Measurements from ENCODE around the gene CAPZB. TPM values are rescaled to one million over a fixed set of nuclear protein-coding genes. Genes with fewer than 3 reads are reported as not detected.
A peak's percentile ranks its signal among the peaks of the same experiment; 100 is the strongest.

The CAPZB gene
- total RNA-seq, 2 donors from 2014 or later = 336 to 373 TPM

DNA sequence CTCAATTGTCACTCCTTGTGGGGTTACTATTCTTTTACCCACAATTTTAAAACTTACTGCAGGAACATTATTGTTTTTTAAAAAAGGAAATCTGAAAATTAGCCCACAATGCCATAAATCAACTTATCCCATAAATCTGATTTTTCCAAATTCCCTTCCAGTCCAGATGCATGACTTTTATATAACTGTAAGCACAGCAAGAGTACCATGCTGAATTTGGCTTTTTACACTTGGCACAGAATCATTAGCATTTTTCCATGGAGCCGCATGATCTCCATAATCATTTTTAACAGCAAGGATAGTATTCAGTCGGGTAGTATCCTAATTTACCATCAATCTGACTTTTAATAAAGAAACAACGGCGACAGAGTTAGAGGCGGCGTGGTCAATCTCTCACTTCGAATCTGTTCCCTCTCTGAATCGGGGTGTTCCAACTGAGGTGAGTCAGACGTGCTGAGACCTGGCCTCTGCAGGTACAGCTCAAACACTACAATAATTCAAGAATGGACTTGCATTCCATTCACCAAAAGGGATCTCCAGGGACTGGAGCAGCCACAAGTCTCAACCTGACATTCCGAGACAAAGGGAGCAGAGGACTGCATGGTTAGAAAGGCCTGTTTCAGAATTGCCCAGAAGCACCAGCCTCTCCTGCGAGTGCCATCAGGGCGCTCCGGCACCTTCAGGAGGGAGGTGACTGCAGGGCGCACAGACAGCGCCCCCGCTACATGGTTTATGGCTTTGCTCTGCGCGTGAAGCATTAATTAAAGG is 124.3 kb downstream of the CAPZB start:
- DNase-seq (no peak), ATAC-seq (replicated peaks in 1 of 2) (peak in 1 of 2 donors; percentile 30)
- Mint-ChIP-seq H3K36me3 (ENCODE audit: insufficient read depth in 2 of 2) (no peaks in the 10 kb centered on the region), H3K4me3 (peak overlapping the region; percentile 8 to 27), H3K9me3 (no peaks in the 10 kb centered on the region), H3K4me1 (ENCODE audit: low read depth) (peaks cover 28% of the 10 kb centered on the region), H3K27ac (peak overlapping the region; percentile 52), H3K27me3 (ENCODE audit: low read depth) (no peaks in the 10 kb centered on the region)

DNA sequence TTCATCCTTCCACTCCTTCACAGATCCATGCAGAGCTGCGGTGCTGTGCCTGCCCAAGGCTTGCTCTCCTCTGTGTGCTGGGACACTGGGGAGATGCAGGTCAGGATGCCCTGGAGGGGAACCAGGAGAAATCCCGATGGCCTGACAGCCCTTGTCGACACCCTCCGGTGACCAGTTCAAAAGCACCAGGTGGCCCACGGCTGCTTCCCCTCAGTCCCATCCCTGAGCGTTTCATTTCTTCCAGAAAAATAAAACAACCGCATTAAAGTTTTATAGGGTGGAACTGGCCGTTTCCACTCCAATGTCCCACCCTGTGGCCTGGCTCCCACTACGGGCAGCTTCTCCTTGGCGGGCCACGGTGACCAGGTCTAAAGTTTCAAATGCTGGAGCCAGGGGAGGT is 124.9 kb downstream of the CAPZB start:
- Mint-ChIP-seq H3K9me3 (no peaks in the 10 kb centered on the region), H3K27ac (peak overlapping the region; percentile 12), H3K36me3 (ENCODE audit: insufficient read depth in 2 of 2) (peaks cover under 1 to 3% of the 10 kb centered on the region in 2 donors), H3K4me3 (peak overlapping the region; percentile 14 to 27), H3K27me3 (ENCODE audit: low read depth) (no peaks in the 10 kb centered on the region), H3K4me1 (ENCODE audit: low read depth) (peaks cover 28% of the 10 kb centered on the region)
- DNase-seq (no peak), ATAC-seq (replicated peaks in 1 of 2) (peak in 1 of 2 donors; percentile 8)

DNA sequence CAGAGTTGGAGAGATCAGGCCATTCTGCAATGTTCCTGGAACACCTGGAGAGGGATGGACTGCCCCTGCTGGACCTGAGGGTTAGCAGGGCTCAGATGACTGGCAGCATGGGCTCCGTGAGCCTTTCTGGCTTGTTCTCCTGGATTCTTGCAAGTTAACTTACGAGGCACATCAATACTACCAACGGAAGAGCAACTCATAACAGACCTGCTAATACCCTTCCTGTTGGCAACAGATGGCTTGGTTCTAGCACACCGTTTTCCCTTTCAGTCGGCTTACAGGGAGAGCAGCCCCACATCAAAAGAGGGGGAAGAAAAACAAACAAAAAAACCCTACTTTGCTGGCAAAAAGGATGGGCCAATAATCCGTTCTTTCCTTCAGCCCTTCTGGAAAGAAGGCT is 125.3 kb downstream of the CAPZB start:
- H3K4me3 Mint-ChIP-seq = no peak overlapping the region
- no peak for DNase-seq

DNA sequence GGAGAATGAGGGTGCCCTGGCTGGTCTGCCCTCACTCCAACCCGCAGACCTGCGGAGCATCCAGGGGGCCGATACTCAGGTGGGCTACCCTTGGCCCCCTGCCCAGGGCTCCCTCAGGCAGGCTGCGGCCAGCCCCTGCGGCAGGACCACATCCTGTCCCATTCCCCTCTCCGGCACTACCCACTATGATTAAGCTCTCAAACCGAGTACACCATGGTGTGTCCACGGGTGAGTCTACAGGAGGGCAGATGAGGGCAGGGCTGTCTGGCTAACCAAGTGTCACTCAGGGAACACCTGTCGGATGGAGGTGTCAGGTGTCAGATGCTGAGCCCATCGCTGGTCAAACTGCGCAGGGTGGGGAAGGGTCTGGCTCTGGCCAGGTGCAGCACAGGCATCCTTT is 126.0 kb downstream of the CAPZB start:
- Mint-ChIP-seq H3K27me3 (ENCODE audit: low read depth) (no peaks in the 10 kb centered on the region), H3K4me3 (no peak overlapping the region), H3K27ac (no peak overlapping the region), H3K9me3 (no peaks in the 10 kb centered on the region), H3K36me3 (ENCODE audit: insufficient read depth in 2 of 2) (peaks cover 2 to 3% of the 10 kb centered on the region in 2 donors), H3K4me1 (ENCODE audit: low read depth) (peaks cover 28% of the 10 kb centered on the region)
- no peak for DNase-seq
- no peak for ATAC-seq (replicated peaks in 1 of 2)

More for the DNA sequence above, 125.3 kb downstream of the CAPZB start:
- peaks cover 2 to 3% of the 10 kb centered on the region in 2 donors for H3K36me3 Mint-ChIP-seq (ENCODE audit: insufficient read depth in 2 of 2)
- ATAC-seq (replicated peaks in 1 of 2) = peak; percentile 26 to 55
- no peak overlapping the region for H3K27ac Mint-ChIP-seq
- H3K4me1 Mint-ChIP-seq (ENCODE audit: low read depth) = peaks cover 28% of the 10 kb centered on the region
- no peaks in the 10 kb centered on the region for H3K9me3 Mint-ChIP-seq
- no peaks in the 10 kb centered on the region for H3K27me3 Mint-ChIP-seq (ENCODE audit: low read depth)

DNA sequence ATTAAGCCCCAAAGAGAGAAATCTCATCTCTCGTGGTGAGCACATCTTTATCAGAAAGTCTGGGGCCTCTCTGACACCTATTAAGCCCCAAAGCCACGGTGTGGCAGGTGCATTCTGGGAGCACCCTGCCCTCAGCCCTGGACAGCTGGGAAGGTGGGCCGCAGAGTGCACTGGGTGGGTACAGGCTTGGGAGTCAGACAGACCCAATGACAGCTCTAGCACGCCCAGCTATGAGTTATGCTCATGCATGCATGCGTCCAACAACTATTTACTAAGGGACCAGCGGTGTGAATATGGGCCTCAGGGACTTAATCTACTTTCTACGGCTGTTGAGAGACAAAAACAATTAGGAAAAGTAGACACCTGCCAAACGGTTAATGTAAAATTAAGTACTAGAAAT is 126.6 kb downstream of the CAPZB start:
- DNase-seq = no peak
- Mint-ChIP-seq H3K27ac (no peak overlapping the region), H3K36me3 (ENCODE audit: insufficient read depth in 2 of 2) (peaks cover 2 to 5% of the 10 kb centered on the region in 2 donors), H3K4me1 (ENCODE audit: low read depth) (peaks cover 28% of the 10 kb centered on the region), H3K4me3 (no peak overlapping the region), H3K27me3 (ENCODE audit: low read depth) (no peaks in the 10 kb centered on the region), H3K9me3 (no peaks in the 10 kb centered on the region)
- ATAC-seq (replicated peaks in 1 of 2) = no peak

DNA sequence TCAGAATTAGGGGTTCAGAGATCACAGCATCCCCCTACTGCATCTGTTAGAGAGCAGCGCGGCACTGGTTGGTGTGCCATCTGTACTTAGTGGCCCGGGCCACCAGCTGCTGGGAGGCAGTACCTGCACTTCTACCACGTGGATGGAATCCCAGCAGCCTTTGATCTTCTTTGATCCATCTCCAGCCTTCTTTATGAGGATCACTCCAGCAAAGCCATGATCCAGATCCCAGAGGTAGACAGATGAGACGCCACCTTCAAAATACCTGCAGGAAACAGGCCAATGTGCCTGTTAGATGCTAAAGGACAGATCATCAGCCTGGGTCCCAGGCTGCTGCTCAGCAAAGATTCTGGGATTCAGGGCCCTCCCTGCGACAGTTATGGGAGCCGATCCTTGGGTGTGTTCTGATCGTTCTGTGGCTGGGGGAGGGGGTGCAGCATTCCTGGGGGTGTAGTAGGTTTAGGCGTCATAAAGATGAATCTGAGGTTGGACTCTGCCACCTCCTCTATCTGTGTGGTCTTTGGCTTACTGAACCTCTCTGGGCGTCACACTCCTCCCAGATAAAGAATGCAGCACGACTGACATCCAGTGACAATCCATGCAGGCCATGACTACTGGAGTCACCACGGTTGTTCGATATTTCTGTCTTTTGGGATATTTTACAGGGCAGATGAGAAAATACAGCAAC is 127.9 kb downstream of the CAPZB start:
- DNase-seq (no peak), ATAC-seq (replicated peaks in 1 of 2) (no peak)
- Mint-ChIP-seq H3K4me3 (no peak overlapping the region), H3K4me1 (ENCODE audit: low read depth) (peaks cover 28% of the 10 kb centered on the region), H3K27me3 (ENCODE audit: low read depth) (no peaks in the 10 kb centered on the region), H3K36me3 (ENCODE audit: insufficient read depth in 2 of 2) (peaks cover 2 to 5% of the 10 kb centered on the region in 2 donors), H3K27ac (no peak overlapping the region), H3K9me3 (no peaks in the 10 kb centered on the region)

DNA sequence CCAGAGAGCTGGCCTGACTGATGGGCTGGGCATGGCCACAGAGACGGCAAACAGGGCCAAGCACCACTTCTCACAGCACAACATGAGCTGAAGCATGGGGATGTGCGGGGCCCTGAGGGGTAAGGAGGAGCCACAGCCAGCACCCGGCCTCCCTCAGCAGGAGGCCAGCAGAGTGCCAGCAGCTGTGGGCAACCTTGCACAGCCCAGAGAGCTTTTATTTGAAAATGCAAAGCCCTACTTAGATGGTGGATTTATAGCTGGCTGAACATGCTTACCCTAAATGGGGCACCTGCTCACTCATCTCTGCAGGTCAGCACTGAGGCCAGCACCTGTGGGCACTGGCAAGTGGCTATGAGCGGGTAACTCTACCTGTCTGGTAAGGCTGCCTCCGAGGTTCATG is 129.1 kb downstream of the CAPZB start:
- Mint-ChIP-seq H3K27ac (no peak overlapping the region), H3K4me1 (ENCODE audit: low read depth) (peaks cover 21% of the 10 kb centered on the region), H3K4me3 (no peak overlapping the region), H3K36me3 (ENCODE audit: insufficient read depth in 2 of 2) (peaks cover 2 to 5% of the 10 kb centered on the region in 2 donors), H3K27me3 (ENCODE audit: low read depth) (no peaks in the 10 kb centered on the region), H3K9me3 (no peaks in the 10 kb centered on the region)
- DNase-seq (no peak), ATAC-seq (replicated peaks in 1 of 2) (no peak)

DNA sequence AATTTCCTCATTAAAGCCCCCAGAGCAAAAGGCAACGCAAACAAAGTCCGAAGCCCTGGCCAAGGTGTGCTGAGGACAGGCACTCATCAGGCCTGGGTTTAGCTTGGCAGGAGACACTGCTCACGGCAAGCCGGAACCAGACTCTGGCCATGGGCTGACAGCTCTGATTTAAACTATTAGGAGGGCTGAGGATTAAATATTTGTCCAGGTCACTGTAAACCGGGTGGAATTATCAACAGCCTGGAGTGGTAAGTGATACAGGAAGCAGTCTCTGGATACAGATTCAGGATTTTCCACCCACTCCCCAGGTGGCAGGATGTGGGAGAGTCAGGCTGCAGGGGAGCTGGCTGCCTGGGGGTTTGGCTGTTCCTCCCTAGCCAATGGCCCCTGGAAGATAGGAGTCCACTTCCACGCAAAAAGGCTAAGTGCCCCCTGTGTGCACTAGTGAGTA is 130.8 kb downstream of the CAPZB start:
- DNase-seq (no peak), ATAC-seq (replicated peaks in 1 of 2) (no peak)
- H3K27ac Mint-ChIP-seq = no peak overlapping the region
- peaks cover 2 to 5% of the 10 kb centered on the region in 2 donors for H3K36me3 Mint-ChIP-seq (ENCODE audit: insufficient read depth in 2 of 2)
- no peak overlapping the region for H3K4me3 Mint-ChIP-seq
- H3K9me3 Mint-ChIP-seq = no peaks in the 10 kb centered on the region
- peaks cover 4% of the 10 kb centered on the region for H3K4me1 Mint-ChIP-seq (ENCODE audit: low read depth)
- H3K27me3 Mint-ChIP-seq (ENCODE audit: low read depth) = no peaks in the 10 kb centered on the region

DNA sequence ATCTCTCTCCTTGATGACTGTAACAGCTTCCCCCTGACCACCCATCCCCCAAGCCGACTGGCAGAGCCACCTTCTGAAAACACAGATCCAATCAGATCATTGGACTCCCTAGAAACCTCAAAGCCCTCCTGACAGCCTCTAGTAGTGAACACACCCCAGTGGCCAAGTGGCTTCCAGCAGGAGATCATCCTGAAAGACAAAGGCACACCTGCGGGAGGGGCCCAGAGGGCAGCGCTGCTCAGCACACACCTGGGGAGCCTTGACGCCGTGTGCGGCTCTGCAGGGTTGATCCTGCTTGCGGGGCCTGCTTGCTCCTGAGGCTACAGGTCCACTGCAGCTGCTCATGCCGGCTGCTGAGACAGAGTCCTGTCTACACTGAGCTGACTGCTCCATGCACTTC is 131.7 kb downstream of the CAPZB start:
- ATAC-seq (replicated peaks in 1 of 2) = no peak
- no peak overlapping the region for H3K4me3 Mint-ChIP-seq
- H3K4me1 Mint-ChIP-seq (ENCODE audit: low read depth) = no peaks in the 10 kb centered on the region
- H3K36me3 Mint-ChIP-seq (ENCODE audit: insufficient read depth in 2 of 2) = peaks cover 2 to 5% of the 10 kb centered on the region in 2 donors
- no peak for DNase-seq
- no peak overlapping the region for H3K27ac Mint-ChIP-seq
- no peaks in the 10 kb centered on the region for H3K27me3 Mint-ChIP-seq (ENCODE audit: low read depth)
- H3K9me3 Mint-ChIP-seq = no peaks in the 10 kb centered on the region

DNA sequence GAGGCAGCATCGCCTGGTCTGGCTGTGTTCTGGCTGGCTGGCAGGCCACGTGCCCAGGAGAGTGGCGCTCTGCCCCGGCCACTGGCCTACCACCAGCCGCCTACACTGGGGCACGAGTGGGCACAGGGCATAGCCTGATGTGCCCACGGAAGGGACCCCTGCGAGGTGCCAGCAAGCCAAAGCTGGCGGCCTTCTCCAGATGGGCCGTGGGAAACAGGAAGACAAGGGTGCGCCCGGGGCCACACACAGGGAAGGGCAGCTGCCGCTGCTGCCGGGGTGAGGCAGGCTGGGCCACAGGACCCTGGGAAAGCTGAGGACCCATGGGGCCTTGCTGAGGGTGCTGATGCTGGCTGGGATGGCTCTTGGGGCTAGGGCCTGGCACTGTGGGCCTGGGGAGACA is 132.5 kb downstream of the CAPZB start:
- Mint-ChIP-seq H3K9me3 (no peaks in the 10 kb centered on the region), H3K4me1 (ENCODE audit: low read depth) (no peaks in the 10 kb centered on the region), H3K4me3 (no peak overlapping the region), H3K36me3 (ENCODE audit: insufficient read depth in 2 of 2) (peaks cover 2 to 5% of the 10 kb centered on the region in 2 donors), H3K27me3 (ENCODE audit: low read depth) (no peaks in the 10 kb centered on the region), H3K27ac (no peak overlapping the region)
- DNase-seq = no peak
- peak in 1 of 2 donors; percentile 11 for ATAC-seq (replicated peaks in 1 of 2)

DNA sequence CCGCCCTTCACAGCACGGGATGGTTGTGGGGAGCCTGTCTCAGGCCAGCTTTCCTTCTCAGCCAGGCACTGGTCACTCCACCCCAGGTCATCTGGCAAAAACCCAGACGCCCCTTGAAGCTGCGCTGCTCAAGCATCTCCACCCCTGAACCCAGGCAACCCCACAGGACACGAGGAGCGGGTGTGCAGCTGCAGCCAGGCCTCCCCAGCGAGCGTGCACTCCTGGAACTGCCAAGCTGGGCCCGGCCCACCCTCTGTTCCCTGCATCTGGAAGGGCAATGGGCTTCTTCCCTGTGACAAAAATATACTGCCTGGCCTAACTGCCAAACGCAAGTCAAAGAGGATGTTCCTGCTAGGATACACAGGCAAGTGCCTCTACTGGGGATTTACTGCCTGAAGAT is 133.5 kb downstream of the CAPZB start:
- Mint-ChIP-seq H3K4me3 (no peak overlapping the region), H3K36me3 (ENCODE audit: insufficient read depth in 2 of 2) (peaks cover 2 to 5% of the 10 kb centered on the region in 2 donors), H3K4me1 (ENCODE audit: low read depth) (no peaks in the 10 kb centered on the region), H3K27ac (no peak overlapping the region), H3K27me3 (ENCODE audit: low read depth) (no peaks in the 10 kb centered on the region), H3K9me3 (no peaks in the 10 kb centered on the region)
- DNase-seq (no peak), ATAC-seq (replicated peaks in 1 of 2) (no peak)

DNA sequence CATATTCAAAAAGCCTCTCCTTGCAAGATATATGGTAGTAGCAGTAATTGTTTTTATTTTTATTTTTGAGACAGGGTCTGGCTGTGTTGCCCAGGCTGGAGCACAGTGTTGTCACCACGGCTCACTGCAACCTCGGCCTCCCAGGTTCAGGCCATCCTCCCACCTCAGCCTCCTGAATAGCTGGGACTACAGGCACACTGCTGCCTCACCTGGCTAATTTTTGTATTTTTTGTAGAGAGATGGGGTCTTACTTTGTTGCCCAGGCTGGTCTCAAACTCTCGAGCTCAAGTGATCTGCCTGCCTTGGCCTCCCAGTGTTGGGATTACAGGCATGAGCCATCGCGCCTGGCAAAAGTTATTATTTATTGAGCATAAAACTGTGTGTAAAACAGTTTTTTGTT is 134.8 kb downstream of the CAPZB start:
- no peaks in the 10 kb centered on the region for H3K4me1 Mint-ChIP-seq (ENCODE audit: low read depth)
- H3K27ac Mint-ChIP-seq = peak overlapping the region; percentile 6
- no peaks in the 10 kb centered on the region for H3K9me3 Mint-ChIP-seq
- H3K4me3 Mint-ChIP-seq = no peak overlapping the region
- no peaks in the 10 kb centered on the region for H3K27me3 Mint-ChIP-seq (ENCODE audit: low read depth)
- no peak for DNase-seq
- no peak for ATAC-seq (replicated peaks in 1 of 2)
- H3K36me3 Mint-ChIP-seq (ENCODE audit: insufficient read depth in 2 of 2) = peaks cover 2% of the 10 kb centered on the region in 2 donors

DNA sequence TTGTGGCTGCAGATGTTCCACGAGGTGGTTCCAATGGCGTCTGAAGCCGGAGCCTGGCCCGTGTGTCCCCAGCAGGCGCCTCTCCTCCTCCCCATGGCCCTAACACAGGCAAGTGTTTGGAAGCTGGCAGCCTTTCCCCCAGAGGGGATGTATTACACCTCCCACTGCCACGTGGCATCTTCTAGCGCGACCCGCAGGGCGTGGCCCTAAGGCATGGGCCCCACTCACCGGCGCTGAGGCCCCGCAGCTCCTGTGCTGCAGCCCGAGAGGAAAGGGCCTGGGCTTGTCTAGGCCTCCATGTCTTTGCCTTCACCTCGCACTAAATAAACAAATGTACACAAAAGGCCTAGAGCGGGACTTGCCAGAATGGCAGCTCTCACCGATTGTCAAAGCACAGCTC is 135.3 kb downstream of the CAPZB start:
- no peaks in the 10 kb centered on the region for H3K27me3 Mint-ChIP-seq (ENCODE audit: low read depth)
- H3K27ac Mint-ChIP-seq = peak overlapping the region; percentile 6
- H3K36me3 Mint-ChIP-seq (ENCODE audit: insufficient read depth in 2 of 2) = peaks cover 0 to 2% of the 10 kb centered on the region in 2 donors
- ATAC-seq (replicated peaks in 1 of 2) = no peak
- no peaks in the 10 kb centered on the region for H3K4me1 Mint-ChIP-seq (ENCODE audit: low read depth)
- DNase-seq = no peak
- H3K4me3 Mint-ChIP-seq = no peak overlapping the region
- H3K9me3 Mint-ChIP-seq = no peaks in the 10 kb centered on the region
